Astrocyte of the spinal cord (primary cell): ENCODE results near the gene SLC26A6.

Experiments
- DNase-seq: peaks from one replicate; pipeline ENCODE4 v3.0.0; 2011; ENCODE audit warnings: low read depth, low spot score
- H3K4me3 ChIP-seq: 2 replicates; pipeline ENCODE4 v1.5.1; 2011; ENCODE audit warnings: low read depth, mild to moderate bottlenecking, low read length, moderate library complexity
- in situ Hi-C: cut with HindIII; loops from 2 replicates; pipeline ENCODE4 v1.10.0; 2017; ENCODE audit warnings: low sequenced_read_pairs
- TF ChIP-seq, protein P1 (sequence below): IDR thresholded peaks from 2 replicates; pipeline ENCODE4 v1.5.1; 2012; ENCODE audit warnings: low read depth, mild to moderate bottlenecking, low read length, inconsistent platforms

The SLC26A6 gene

DNA sequence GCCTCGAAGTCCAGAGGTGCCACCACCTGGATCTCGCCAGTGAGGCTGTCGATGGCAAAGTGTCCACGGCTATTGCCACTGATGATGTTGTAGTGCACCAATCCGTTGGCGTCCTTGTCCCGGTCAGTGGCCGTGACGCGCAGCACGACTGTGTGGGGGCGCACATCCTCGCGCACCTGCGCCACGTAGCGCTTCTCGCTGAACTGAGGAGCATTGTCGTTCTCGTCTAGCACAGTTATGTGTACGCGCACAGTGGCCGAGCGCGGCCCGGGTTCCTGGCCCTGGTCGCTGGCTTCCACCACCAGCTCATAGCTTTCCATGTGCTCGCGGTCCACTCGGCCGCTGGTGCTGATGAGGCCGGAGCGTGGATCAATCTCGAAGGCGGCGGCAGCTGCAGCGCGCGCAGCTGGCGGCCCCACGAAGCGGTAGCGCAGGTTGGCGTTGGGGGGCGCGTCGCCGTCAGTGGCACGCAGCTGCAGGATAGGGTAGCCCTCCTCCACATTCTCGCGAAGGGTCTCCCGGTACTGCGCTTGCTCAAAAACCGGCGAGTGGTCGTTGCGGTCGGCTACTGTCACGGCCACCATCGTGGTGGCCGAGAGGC, 25.6 kb upstream of the SLC26A6 start:
- in situ Hi-C loops = no loop called here
- TF ChIP-seq, protein P1, sequence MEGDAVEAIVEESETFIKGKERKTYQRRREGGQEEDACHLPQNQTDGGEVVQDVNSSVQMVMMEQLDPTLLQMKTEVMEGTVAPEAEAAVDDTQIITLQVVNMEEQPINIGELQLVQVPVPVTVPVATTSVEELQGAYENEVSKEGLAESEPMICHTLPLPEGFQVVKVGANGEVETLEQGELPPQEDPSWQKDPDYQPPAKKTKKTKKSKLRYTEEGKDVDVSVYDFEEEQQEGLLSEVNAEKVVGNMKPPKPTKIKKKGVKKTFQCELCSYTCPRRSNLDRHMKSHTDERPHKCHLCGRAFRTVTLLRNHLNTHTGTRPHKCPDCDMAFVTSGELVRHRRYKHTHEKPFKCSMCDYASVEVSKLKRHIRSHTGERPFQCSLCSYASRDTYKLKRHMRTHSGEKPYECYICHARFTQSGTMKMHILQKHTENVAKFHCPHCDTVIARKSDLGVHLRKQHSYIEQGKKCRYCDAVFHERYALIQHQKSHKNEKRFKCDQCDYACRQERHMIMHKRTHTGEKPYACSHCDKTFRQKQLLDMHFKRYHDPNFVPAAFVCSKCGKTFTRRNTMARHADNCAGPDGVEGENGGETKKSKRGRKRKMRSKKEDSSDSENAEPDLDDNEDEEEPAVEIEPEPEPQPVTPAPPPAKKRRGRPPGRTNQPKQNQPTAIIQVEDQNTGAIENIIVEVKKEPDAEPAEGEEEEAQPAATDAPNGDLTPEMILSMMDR = no peak
- DNase-seq = no peak
- H3K4me3 ChIP-seq = peak overlapping the region; percentile 31

DNA sequence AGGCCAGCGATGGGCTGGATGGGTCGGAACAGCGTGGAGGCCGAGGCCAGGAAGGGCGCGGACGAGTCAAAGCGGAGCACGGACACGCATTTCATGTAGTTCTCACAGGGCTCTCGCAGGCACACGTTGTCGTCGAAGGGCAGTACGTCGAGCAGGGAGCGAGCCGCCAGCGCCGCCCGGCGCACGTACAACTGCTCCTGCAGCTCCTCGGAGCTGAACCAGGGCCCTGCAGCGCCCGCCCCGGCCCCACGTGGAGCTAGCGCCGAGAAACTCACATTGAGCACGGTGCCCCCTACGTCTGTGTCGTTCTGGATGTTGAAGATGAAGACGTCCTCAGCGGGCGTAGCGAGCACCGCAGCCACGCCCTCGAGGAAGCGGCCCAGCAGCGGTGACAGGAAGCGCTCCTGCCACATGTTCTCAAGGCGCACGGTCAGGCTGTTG, 21.6 kb upstream of the SLC26A6 start:
- no peak for DNase-seq
- H3K4me3 ChIP-seq = no peak overlapping the region
- TF ChIP-seq, protein P1 = no peak
- in situ Hi-C loops = no loop called here

DNA sequence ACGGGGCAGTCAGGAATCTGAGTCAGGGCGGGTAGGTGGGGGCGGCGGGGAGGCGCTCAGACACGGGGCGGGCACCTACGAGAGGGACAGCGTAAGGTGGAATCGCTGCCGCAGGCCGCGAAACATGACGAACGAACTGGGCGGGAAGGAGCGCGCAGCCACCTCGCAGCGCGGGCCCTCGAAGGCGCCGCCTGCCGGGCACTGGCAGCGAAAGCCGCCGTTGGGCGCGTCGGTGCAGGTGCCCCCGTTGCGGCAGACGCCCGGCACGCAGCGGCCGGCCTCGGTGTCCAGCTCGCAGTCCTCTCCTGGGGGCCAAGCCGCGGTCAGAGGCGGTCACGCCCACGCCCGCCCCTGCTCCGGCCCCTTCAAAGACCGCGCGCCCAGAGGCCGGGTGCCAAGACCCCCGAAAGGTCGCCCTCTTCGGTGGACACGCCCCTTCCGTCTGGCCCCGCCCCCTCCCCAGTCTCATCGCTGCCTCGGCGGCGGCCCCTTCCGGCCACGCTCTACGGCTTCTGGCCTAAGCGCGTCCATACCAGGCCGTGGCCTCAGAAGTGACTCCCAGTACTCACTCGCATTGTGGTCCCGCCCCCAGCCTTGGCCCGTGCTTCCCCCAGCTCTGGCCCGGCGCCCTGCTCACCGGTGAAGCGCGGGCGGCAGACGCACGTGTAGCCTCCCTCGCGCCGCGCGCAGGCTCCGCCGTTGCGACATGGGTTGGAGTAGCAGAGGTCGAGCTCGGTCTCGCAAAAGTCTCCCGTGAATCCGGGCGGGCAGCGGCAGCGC, 21.0 kb upstream of the SLC26A6 start:
- TF ChIP-seq, protein P1 = peak; percentile 55
- in situ Hi-C loops = no loop called here
- H3K4me3 ChIP-seq = peak overlapping the region; percentile 31
- DNase-seq = peak; percentile 52

DNA sequence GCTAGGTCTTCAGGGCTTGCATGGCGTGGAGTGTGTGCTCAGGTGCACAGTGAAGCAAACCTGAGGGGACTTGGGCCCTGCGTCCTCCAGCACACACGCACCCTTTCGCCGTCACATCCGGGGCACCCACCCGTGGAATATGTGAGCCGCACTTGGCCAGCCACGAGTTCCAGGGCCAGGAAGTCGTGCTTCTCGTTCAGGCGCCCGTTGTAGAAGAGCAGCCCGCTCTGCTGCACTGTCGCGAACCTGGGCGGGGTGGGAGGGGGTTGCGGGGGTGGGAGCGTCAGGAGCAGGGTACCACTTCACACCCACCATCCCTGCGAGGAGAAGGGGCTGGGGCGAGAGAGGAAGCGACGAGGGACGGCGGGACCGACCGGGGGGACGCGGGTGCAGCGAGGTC, 20.3 kb upstream of the SLC26A6 start:
- no peak for DNase-seq
- in situ Hi-C loops = no loop called here
- peak overlapping the region; percentile 31 for H3K4me3 ChIP-seq
- TF ChIP-seq, protein P1 = no peak

DNA sequence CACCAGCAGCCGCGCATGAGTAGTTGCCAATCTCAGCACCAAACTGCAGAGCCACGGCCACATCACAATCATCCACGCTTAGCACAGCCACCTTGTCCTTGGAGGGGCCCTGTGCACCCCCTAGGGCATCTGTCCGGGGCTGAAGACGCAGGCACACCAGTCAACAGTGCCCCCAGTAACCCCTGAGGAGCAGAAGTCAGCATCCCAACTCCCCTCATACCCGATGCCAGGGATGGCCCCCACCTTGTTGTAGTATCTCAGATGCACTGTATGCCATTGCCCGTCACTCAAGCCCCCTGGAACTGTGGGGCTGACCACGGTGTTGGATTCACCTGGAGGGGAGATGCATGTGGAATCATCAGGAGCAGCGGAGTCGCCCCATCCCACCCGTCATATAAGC, 19.8 kb upstream of the SLC26A6 start:
- in situ Hi-C loops = no loop called here
- TF ChIP-seq, protein P1 = no peak
- H3K4me3 ChIP-seq = no peak overlapping the region
- no peak for DNase-seq

DNA sequence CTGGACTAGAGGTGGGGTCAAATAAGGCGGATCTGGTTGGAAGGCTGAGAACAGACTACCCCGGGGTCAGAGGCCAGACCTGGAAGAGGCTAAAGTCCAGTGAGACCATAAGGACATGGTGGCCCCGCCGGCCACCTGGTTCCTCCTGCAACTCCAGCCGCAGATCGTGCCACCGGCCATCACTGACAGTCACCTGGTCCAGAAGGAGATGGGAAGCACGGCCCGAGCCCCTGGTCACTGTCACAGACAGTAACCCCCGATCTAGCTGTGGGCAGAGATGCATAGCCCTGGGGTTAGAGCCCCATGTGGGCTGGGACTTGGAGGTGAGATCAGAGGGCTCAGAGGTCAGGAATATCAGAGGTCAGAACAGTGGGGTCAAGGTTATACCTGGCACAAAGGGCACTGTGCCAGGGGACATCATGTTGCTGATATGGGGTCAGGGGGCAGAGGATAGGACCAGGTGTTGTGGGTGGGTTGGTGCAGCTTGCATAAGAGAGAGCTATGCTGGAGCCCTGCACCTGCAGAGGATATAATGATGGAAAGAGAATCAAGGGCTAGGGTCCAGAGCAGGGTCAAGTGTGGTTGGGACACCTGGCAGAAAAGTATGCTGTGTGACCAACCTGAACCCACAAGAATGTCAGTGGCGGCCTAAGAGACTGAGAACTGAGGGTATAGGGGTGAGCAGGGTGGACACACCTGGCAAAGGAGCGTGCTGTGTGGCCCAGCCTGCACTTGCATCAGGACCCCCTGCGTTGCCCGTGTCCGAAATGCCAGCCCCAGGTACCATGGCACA, 17.9 kb upstream of the SLC26A6 start:
- in situ Hi-C loops = no loop called here
- TF ChIP-seq, protein P1 = no peak
- no peak overlapping the region for H3K4me3 ChIP-seq

More for the DNA sequence above, 17.9 kb upstream of the SLC26A6 start:
- no peak for DNase-seq
